Heart left ventricle (tissue), 16 donors: ENCODE data around the gene HOPX. TPM values are rescaled to one million over a fixed set of nuclear protein-coding genes. Genes with fewer than 3 reads are reported as not detected.
A peak's percentile ranks its signal among the peaks of the same experiment; 100 is the strongest.

ENCODE experiments used
- ATAC-seq, 4 donors: fragments of 200-7000 bp; cut with Tn5 transposase; one replicate each; pipeline ENCODE4 v1.9.1; 2020 to 2022; ENCODE audit warnings: moderate library complexity in 4 of 4, mild to moderate bottlenecking in 3 of 4, moderate number of reproducible peaks in 1 of 4
- DNase-seq, 5 donors: peaks; one replicate each; pipeline ENCODE4 v3.0.0-alpha.2; 2020
- H3K27ac ChIP-seq, 12 donors: fragments of 200-600 bp; sonication (generic) in 4 of 12; one replicate each; pipeline versions ENCODE4 v1.5.0 to v1.8.0; 2016 to 2022; ENCODE audit warnings: mild to moderate bottlenecking in 2 of 12
- H3K27me3 ChIP-seq, 9 donors: fragments of 200-600 bp; sonication (generic) in 2 of 9; one replicate each; pipeline versions ENCODE4 v1.5.1 to v1.8.0; 2016 to 2022; ENCODE audit warnings: mild to moderate bottlenecking in 3 of 9
- H3K36me3 ChIP-seq, 9 donors: fragments of 200-600 bp; sonication (generic) in 2 of 9; one replicate each; pipeline versions ENCODE4 v1.5.0 to v1.8.0; 2018 to 2022; ENCODE audit warnings: mild to moderate bottlenecking in 2 of 9
- H3K4me1 ChIP-seq, 12 donors: fragments of 200-600 bp; sonication (generic) in 4 of 12; one replicate each; pipeline versions ENCODE4 v1.5.0 to v1.8.0; 2016 to 2022; ENCODE audit warnings: mild to moderate bottlenecking in 3 of 12
- H3K4me3 ChIP-seq, 12 donors: fragments of 200-600 bp; sonication (generic) in 4 of 12; one replicate each; pipeline versions ENCODE4 v1.5.0 to v1.8.0; 2017 to 2022; ENCODE audit warnings: mild to moderate bottlenecking in 9 of 12, moderate library complexity in 4 of 12
- H3K9me3 ChIP-seq, 12 donors: fragments of 200-600 bp; sonication (generic) in 4 of 12; one replicate each; pipeline versions ENCODE4 v1.5.0 to v1.8.0; 2016 to 2022; ENCODE audit warnings: mild to moderate bottlenecking in 1 of 12
- CTCF ChIP-seq, 12 donors: fragments of 200-600 bp; sonication (generic) in 4 of 12; IDR thresholded peaks; one replicate each; pipeline versions ENCODE4 v1.5.0 to v1.8.0; 2018 to 2022; ENCODE audit warnings: antibody characterized with exemption in 12 of 12, mild to moderate bottlenecking in 5 of 12
- POLR2A ChIP-seq, 2 donors: fragments of 450-650 bp; IDR thresholded peaks; one replicate each; pipeline ENCODE4 v1.6.1; 2017; ENCODE audit warnings: antibody characterized with exemption in 2 of 2, mild to moderate bottlenecking in 2 of 2, moderate library complexity in 2 of 2
- WGBS, 4 donors: extraction: QIAGEN DNeasy Blood & Tissue Kit in 2 of 4; methylation state at CpG; one replicate each; pipeline versions ENCODE4 v1.1.5 to v1.1.7; 2013 to 2018; 5-methylcytosine and 5-hydroxymethylcytosine counted together
- intact Hi-C, 10 donors: fragments of 100-400 bp; cut with DNase I; formaldehyde crosslinking; loops; one replicate each; pipeline versions ENCODE4 v1.11.1 to v1.14.2; 2022
- polyA plus RNA-seq, 2 donors: library from polyadenylated mRNA; stranded (reverse); fragments of 200-250 nt; gene quantifications; one replicate each; pipeline ENCODE4 v1.2.3, GENCODE V29; 2013
- total RNA-seq, 9 donors: library from RNA; depleted of rRNA in 2 of 9; stranded (reverse); fragments of >200 nt in 2 of 9; fragmentation: NEBNext Ultra II Directional in 3 of 9; extraction: Animal tissue kit (Norgen Biotek cat#: 25700) in 3 of 9; gene quantifications; one replicate each; pipeline versions ENCODE4 v1.1.0 to v1.2.4, GENCODE V29; 2016 to 2023
- donor health status: ischemic (EF 13 %, LVEDD 7.1; RV severe dilation, severe dysfunction).
- donor health status: healthy with polysubstance abuse.
- donor health status: DM: no; HTN: yes; CAD: no.
- donor health status: DM: no; HTN: no; CAD: no.
- donor health status: ischemic (EF 25% LVEDD 6.9; RV normal size, moderate dysfunction).
- donor health status: ischemic (EF 25% LVEDD 5.7; RV mildly dilated, moderate dysfunction).
- donor health status: healthy.
- donor health status: DM: yes; HTN: yes; CAD: no.
- donor health status: ischemic (EF 35%, LVEDD 5.7; RV mildly dilated, moderate dysfunction).
- donor health status: nonischemic (EF 11% LVEDD 7.7; RV severe dilation, severe dysfunction).
- donor health status: DM: yes; HTN: yes; CAD: no.
- donor health status: PGD.
- donor health status: ischemic (EF 29% LVEDD 5.4; RV normal size, mild dysfunction).
- donor health status: nonischemic (EF 23%, LVEDD 6.1; RV moderate dilation, normal function).

Gene HOPX
- total and polyA plus RNA-seq, 11 donors = 1.5 to 223 (median 21.1) TPM

GRCh38 chr4:56626963-56627362 is 54.1 kb downstream of the HOPX start:
- peaks cover 0 to 26% (median 0%) of the 10 kb centered on the region in 12 donors for H3K9me3 ChIP-seq
- H3K4me1 ChIP-seq = no peaks in the 10 kb centered on the region
- peak overlapping the region in 1 of 12 donors; percentile 66 for H3K27ac ChIP-seq
- WGBS, 4 donors = 81 to 92% (median 89%) methylated on average over 2 of the region's 2 CpGs
- H3K4me3 ChIP-seq = no peak overlapping the region
- TF ChIP-seq CTCF (IDR thresholded peaks at IDR 0.05) (no peak), POLR2A (IDR thresholded peaks at IDR 0.05) (no peak)
- ATAC-seq = no peak
- no peaks in the 10 kb centered on the region for H3K36me3 ChIP-seq
- H3K27me3 ChIP-seq = no peaks in the 10 kb centered on the region
- DNase-seq = no peak
- intact Hi-C loops = no loop called here

- TF ChIP-seq CTCF (IDR thresholded peaks at IDR 0.05) = no peak
- no peak for TF ChIP-seq POLR2A (IDR thresholded peaks at IDR 0.05)
- ATAC-seq = no peak
- Histone ChIP-seq H3K36me3 (no peaks in the 10 kb centered on the region), H3K4me1 (no peaks in the 10 kb centered on the region), H3K4me3 (no peak overlapping the region), H3K9me3 (peaks cover 0 to 26% (median 0%) of the 10 kb centered on the region in 12 donors), H3K27me3 (no peaks in the 10 kb centered on the region), H3K27ac (no peak overlapping the region)
- 71 to 90% (median 84%) methylated on average over 1 of the region's 1 CpG for WGBS, 4 donors
- intact Hi-C loops = no loop called here
- no peak for DNase-seq
Observed at GRCh38 chr4:56626420-56626819, 54.7 kb downstream of the HOPX start.

- DNase-seq (no peak), ATAC-seq (no peak)
- no peaks in the 10 kb centered on the region for H3K4me1 ChIP-seq
- TF ChIP-seq CTCF (IDR thresholded peaks at IDR 0.05) (no peak), POLR2A (IDR thresholded peaks at IDR 0.05) (no peak)
- H3K9me3 ChIP-seq = peaks cover 0 to 26% (median 0%) of the 10 kb centered on the region in 12 donors
- no peak overlapping the region for H3K4me3 ChIP-seq
- H3K36me3 ChIP-seq = no peaks in the 10 kb centered on the region
- no peak overlapping the region for H3K27ac ChIP-seq
- H3K27me3 ChIP-seq = peaks cover 0 to 7% (median 0%) of the 10 kb centered on the region in 9 donors
- intact Hi-C loops = no loop called here
- 65 to 80% (median 69%) methylated on average over 1 of the region's 1 CpG for WGBS, 4 donors
Observed at GRCh38 chr4:56622176-56622575, 58.9 kb downstream of the HOPX start.

DNA sequence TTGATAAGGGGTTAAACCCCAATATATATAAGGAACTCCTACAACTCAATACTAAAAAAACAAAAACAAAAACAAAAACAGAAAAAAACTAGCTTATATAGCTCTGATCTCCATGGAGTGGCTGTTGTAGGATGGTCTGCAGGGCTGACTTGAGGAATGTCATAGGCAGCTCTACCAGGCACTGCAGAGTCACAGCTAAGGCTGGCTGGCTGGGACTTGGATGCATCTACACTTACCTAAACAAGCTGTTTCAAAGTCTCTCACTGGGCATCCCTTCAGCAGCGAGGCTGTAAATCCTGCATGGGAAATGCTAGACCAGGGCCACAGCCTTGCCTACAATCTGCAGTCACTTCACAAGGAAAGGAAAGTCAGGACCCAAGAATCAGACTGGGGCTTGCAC is 61.3 kb downstream of the HOPX start:
- TF ChIP-seq POLR2A (IDR thresholded peaks at IDR 0.05) = no peak
- no peak for TF ChIP-seq CTCF (IDR thresholded peaks at IDR 0.05)
- H3K4me1 ChIP-seq = no peaks in the 10 kb centered on the region
- H3K27ac ChIP-seq = no peak overlapping the region
- DNase-seq (no peak), ATAC-seq (no peak)
- H3K4me3 ChIP-seq = no peak overlapping the region
- 43 to 60% (median 56%) methylated on average over 1 of the region's 1 CpG for WGBS, 4 donors
- no peaks in the 10 kb centered on the region for H3K36me3 ChIP-seq
- intact Hi-C loops = no loop called here
- peaks cover 0 to 12% (median 0%) of the 10 kb centered on the region in 12 donors for H3K9me3 ChIP-seq
- peaks cover 0 to 9% (median 0%) of the 10 kb centered on the region in 9 donors for H3K27me3 ChIP-seq
